Common myeloid progenitor, CD34-positive (primary cell): ENCODE results near the gene SLC38A10.
A peak's percentile ranks its signal among the peaks of the same experiment; 100 is the strongest.

Source experiments
- CTCF ChIA-PET: fragments of 350-600 bp; sonication (Branson Sonifier 250); formaldehyde crosslinking; loops from one replicate; lab custom pipeline; 2021; ENCODE audit warnings: antibody characterized with exemption; lab: Charles Lee
- POLR2A ChIA-PET: fragments of 350-600 bp; sonication (Branson Sonifier 250); formaldehyde crosslinking; loops from one replicate; lab custom pipeline; 2021; ENCODE audit warnings: antibody characterized with exemption; lab: Charles Lee
- DNase-seq, 3 donors: peaks; one replicate each; pipeline versions ENCODE4 v3.0.0 to v3.0.0-alpha.2; 2013
- H3K27ac ChIP-seq, 2 experiments: 1 replicate in 1 of 2; 2 replicates in 1 of 2; pipeline ENCODE4 v1.7.0; 2013; ENCODE audit warnings: inconsistent platforms in 2 of 2, low read length in 2 of 2, mild to moderate bottlenecking in 2 of 2, low read depth in 1 of 2, moderate library complexity in 1 of 2; ENCODE audit not compliant: severe bottlenecking in 2 of 2, insufficient read depth in 1 of 2, poor library complexity in 1 of 2
- H3K27me3 ChIP-seq, 5 experiments: replicated peaks in 2 of 5; 1 replicate in 3 of 5; 2 replicates in 2 of 5; pipeline versions ENCODE4 v1.6.1 to v1.7.0; 2013; ENCODE audit warnings: low read length in 4 of 5, mild to moderate bottlenecking in 2 of 5, moderate library complexity in 2 of 5, inconsistent platforms in 1 of 5; ENCODE audit not compliant: insufficient read depth in 5 of 5, control insufficient read depth in 4 of 5
- H3K36me3 ChIP-seq, 4 experiments: 1 replicate in 2 of 4; 2 replicates in 2 of 4; pipeline versions ENCODE4 v1.6.1 to v1.7.0; 2013; ENCODE audit warnings: low read length in 3 of 4, control low read depth in 1 of 4, mild to moderate bottlenecking in 1 of 4; ENCODE audit not compliant: control insufficient read depth in 4 of 4, insufficient read depth in 4 of 4
- H3K4me1 ChIP-seq, 4 experiments: 1 replicate in 3 of 4; 2 replicates in 1 of 4; pipeline versions ENCODE4 v1.6.1 to v1.7.1; 2013; ENCODE audit warnings: low read length in 3 of 4, mild to moderate bottlenecking in 3 of 4, control low read depth in 1 of 4, inconsistent platforms in 1 of 4, moderate library complexity in 1 of 4; ENCODE audit not compliant: control insufficient read depth in 4 of 4, insufficient read depth in 4 of 4; ENCODE audit errors: control extremely low read depth in 1 of 4
- H3K4me3 ChIP-seq, 7 experiments: 1 replicate in 4 of 7; 2 replicates in 3 of 7; pipeline versions ENCODE4 v1.5.1 to v1.7.0; 2013; ENCODE audit warnings: mild to moderate bottlenecking in 7 of 7, low read length in 6 of 7, moderate library complexity in 6 of 7, inconsistent platforms in 2 of 7, low read depth in 2 of 7, control low read depth in 1 of 7; ENCODE audit not compliant: insufficient read depth in 4 of 7, control insufficient read depth in 1 of 7; ENCODE audit errors: extremely low read depth in 1 of 7
- H3K9me3 ChIP-seq, 5 experiments: 1 replicate in 4 of 5; 2 replicates in 1 of 5; pipeline versions ENCODE4 v1.6.1 to v1.7.1; 2013; ENCODE audit warnings: low read length in 4 of 5, mild to moderate bottlenecking in 2 of 5, inconsistent platforms in 1 of 5, low read depth in 1 of 5, moderate library complexity in 1 of 5; ENCODE audit not compliant: control insufficient read depth in 4 of 5, insufficient read depth in 2 of 5; ENCODE audit errors: control extremely low read depth in 1 of 5
- WGBS: methylation state at CpG from one replicate; pipeline ENCODE4 v1.1.5; 2013; ENCODE audit not compliant: insufficient coverage; 5-methylcytosine and 5-hydroxymethylcytosine counted together

Gene SLC38A10

DNA sequence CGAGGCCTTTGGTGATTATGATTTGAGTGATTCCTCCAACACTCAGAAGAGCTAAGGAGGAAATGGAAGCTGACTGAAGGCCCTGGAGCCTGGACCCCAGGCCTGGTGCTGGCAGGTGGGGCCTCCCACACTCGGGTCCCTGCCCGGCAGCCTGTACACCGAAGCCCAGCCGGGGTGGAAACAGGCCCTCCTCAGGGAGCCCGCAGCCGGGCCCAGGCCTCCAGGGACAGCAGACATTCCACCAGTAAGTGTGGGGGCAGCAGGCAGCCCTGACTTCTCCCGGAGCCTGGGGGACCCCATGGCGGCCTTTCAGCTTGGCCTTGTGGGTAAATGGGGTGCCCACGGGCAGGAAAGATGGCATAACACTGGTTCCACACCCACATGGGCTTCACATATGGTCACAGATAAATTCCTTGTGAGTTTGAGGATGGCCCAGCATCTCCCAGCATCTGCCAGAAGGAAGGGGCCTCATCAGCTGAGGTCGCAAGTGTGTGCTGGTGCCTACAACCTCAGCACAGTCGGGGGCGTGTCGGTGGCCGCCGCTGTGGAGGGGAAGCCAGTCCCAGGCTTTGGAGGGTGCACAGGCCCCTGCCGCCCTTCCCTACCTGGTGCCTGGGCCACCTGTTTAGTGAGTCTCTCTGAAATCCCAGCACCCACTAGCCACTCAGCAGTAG lies 29.2 kb upstream of the SLC38A10 start:
- CTCF ChIA-PET, result interaction anchor here (0.8 kb wide), 1 partner anchor 60 kb away, joined by 3 read pairs; no protein-coding TSS in a partner anchor
- H3K36me3 ChIP-seq, result no peaks in the 10 kb centered on the region
- WGBS, result 99% methylated on average over 14 of the region's 17 CpGs
- H3K27ac ChIP-seq, result no peak overlapping the region
- H3K4me3 ChIP-seq, result no peak overlapping the region
- no peaks in the 10 kb centered on the region for H3K27me3 ChIP-seq
- POLR2A ChIA-PET, result interaction anchor here (0.6 kb wide), 1 partner anchor 18 kb away, joined by 3 read pairs; no protein-coding TSS in a partner anchor
- H3K4me1 ChIP-seq, result peaks cover 0 to 36% (median 8%) of the 10 kb centered on the region in 4 experiments
- DNase-seq, result no peak
- no peaks in the 10 kb centered on the region for H3K9me3 ChIP-seq

DNA sequence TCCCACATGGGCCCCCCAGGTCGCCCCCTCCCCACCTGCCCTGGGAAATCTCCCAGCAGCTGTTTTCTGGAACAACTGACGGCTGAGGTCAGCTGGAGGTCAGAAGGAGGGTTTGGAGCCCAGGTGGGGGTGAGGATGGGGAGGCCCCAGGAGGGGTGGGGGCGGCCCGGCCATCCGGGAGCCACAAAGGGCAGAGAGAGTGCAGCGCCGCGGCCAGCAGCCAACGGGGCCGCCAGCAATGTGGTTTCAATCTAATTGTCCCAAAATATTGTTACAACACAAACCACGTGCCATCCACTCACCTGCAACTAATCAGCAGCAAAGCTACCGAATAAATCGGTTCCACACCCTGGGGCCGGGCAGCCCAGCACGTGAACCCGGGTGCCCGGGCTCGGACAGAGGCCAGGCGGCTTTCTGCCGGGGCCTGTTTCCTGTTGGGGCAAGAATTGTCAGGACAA lies 28.3 kb upstream of the SLC38A10 start:
- no peaks in the 10 kb centered on the region for H3K36me3 ChIP-seq
- peaks cover 0 to under 1% (median 0%) of the 10 kb centered on the region in 5 experiments for H3K27me3 ChIP-seq
- DNase-seq, result no peak
- peaks cover 0 to 27% (median 8%) of the 10 kb centered on the region in 4 experiments for H3K4me1 ChIP-seq
- ChIA-PET CTCF (interaction anchor here (0.8 to 1.1 kb wide), 3 partner anchors 11 to 61 kb away, joined by 3 read pairs; no protein-coding TSS in a partner anchor), POLR2A (no interaction called here)
- H3K27ac ChIP-seq, result no peak overlapping the region
- 67% methylated on average over 9 of the region's 20 CpGs for WGBS
- no peaks in the 10 kb centered on the region for H3K9me3 ChIP-seq
- no peak overlapping the region for H3K4me3 ChIP-seq

DNA sequence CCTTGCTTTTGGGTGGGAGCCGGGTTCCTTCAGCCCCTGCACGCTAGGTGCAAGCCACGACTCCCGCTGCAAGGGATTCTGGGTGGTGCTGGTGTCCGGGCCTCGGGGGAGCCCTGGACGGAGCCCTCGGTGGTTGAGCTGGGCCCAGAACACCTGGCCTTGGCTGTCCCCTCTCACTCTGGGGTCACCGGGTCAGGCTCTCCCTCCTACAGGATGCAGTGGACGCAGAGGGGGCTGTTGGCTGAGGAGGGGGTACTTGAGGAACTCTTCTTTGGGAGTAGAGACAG lies 27.9 kb upstream of the SLC38A10 start:
- peaks cover 0 to 24% (median 8%) of the 10 kb centered on the region in 4 experiments for H3K4me1 ChIP-seq
- H3K4me3 ChIP-seq, result no peak overlapping the region
- POLR2A ChIA-PET, result no interaction called here
- no peak for DNase-seq
- peaks cover 0 to 2% (median 0%) of the 10 kb centered on the region in 5 experiments for H3K27me3 ChIP-seq
- WGBS, result 94% methylated on average over 10 of the region's 10 CpGs
- H3K27ac ChIP-seq, result no peak overlapping the region
- CTCF ChIA-PET, result interaction anchor here (0.8 to 2.1 kb wide), 3 partner anchors 12 to 15 kb away, joined by 3 to 5 read pairs (median 3); no protein-coding TSS in a partner anchor
- H3K36me3 ChIP-seq, result no peaks in the 10 kb centered on the region
- no peaks in the 10 kb centered on the region for H3K9me3 ChIP-seq

DNA sequence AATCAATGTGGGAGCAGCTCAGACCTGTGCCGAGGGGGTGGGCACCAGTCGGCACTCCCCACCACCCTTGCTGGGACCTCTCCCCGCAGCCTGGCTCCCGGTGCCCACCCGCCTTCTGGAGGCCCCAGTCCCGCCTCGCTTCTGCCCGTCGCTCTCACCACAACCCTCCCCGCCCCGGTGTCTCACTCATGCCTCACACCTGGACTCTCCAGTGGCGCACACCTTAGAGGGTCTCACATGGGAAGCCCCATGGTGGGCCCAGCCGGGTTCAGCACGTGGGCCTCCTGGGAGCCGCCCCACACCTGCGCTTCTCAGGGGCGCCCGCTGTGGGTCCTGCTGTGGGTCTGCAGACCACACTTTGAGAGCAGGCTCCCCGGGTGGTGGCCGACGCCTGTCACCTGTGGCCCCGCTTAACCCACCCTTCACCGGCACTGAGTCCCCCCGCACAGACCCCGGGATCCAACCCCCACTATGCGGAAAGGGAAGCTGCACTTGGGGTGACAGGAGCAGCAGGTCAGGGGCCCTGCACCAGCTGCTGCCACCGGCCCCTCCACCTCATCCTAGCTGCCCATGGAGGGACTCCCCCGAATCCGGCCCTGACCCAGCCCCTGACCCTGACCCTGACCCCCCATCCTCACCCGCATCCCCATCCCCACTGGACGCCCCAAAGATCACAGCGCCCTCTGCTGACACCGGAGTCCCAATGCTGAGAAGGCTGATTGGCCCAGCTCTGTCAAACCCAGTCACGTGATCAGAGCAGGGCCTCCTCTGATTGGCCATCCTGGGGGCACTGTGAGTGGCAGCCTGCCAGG lies 27.4 kb upstream of the SLC38A10 start:
- no peak overlapping the region for H3K4me3 ChIP-seq
- H3K9me3 ChIP-seq, result no peaks in the 10 kb centered on the region
- H3K4me1 ChIP-seq, result peaks cover 0 to 24% (median 8%) of the 10 kb centered on the region in 4 experiments
- H3K27me3 ChIP-seq, result peaks cover 0 to 2% (median 0%) of the 10 kb centered on the region in 5 experiments
- CTCF ChIA-PET, result interaction anchor here (0.8 to 2.1 kb wide), 5 partner anchors 12 to 27 kb away, joined by 3 to 5 read pairs (median 3); partner anchors contain the start of gene SLC38A10
- 95% methylated on average over 21 of the region's 34 CpGs for WGBS
- DNase-seq, result peak; percentile 37 to 62 (median 57)
- no peak overlapping the region for H3K27ac ChIP-seq
- POLR2A ChIA-PET, result no interaction called here
- H3K36me3 ChIP-seq, result no peaks in the 10 kb centered on the region

DNA sequence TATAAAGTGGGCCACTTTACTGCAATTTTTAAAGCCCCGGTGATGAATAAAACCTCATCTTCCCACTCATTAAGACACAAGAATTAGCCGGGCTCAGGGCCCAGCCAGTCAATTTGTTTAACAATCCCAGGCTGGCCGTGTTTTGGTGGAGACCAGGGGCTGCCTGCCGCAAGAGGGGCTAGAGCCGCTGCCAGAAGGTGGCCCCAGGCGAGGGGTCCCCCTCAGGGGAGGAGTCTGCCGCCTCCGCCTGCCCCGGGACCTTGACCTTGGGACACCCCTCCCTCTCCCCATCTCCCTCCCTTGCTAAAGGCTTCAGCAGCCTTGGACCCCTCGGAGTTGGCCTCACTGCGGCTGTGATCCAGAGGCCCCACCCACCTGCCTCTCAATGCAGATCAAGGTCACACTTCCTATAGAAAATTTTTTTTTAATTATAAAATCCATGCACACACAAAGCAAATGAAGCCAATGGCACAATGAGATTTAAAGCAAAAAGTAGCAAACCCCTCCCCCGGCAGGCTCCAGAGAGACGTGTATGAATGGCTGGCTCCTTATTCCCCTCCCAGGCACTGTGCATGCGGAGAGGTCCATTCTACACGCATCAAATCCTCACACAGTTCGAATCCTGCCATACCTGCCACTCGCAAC lies 23.0 kb upstream of the SLC38A10 start:
- POLR2A ChIA-PET, result no interaction called here
- 96% methylated on average over 14 of the region's 17 CpGs for WGBS
- no peaks in the 10 kb centered on the region for H3K9me3 ChIP-seq
- H3K36me3 ChIP-seq, result no peaks in the 10 kb centered on the region
- no peak overlapping the region for H3K4me3 ChIP-seq
- H3K27me3 ChIP-seq, result peaks cover 0 to 2% (median 0%) of the 10 kb centered on the region in 5 experiments
- no peak for DNase-seq
- CTCF ChIA-PET, result no interaction called here
- no peak overlapping the region for H3K27ac ChIP-seq
- H3K4me1 ChIP-seq, result no peaks in the 10 kb centered on the region

DNA sequence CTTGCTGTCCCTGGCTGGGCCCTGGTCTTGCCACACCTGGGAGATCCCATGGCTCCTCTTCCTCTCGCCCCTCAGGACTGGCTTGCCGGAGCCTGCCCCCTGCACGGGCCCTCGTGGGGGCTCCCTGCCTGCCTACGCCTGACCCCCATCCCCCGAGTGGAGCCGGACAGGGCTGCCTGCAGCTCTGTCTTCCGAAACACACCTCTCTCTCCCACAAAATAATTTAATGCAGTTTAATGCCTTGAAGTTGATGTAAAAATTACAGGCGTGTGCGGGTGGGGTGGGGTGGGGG lies 22.4 kb upstream of the SLC38A10 start:
- DNase-seq, result no peak
- CTCF ChIA-PET, result no interaction called here
- Histone ChIP-seq H3K4me1 (no peaks in the 10 kb centered on the region), H3K36me3 (no peaks in the 10 kb centered on the region), H3K27ac (no peak overlapping the region), H3K4me3 (no peak overlapping the region), H3K9me3 (no peaks in the 10 kb centered on the region), H3K27me3 (peaks cover 0 to 2% (median 0%) of the 10 kb centered on the region in 5 experiments)
- POLR2A ChIA-PET, result no interaction called here
- 88% methylated on average over 5 of the region's 10 CpGs for WGBS
